ENCODE data around the gene MMP2.

MMP2 gene

DNA sequence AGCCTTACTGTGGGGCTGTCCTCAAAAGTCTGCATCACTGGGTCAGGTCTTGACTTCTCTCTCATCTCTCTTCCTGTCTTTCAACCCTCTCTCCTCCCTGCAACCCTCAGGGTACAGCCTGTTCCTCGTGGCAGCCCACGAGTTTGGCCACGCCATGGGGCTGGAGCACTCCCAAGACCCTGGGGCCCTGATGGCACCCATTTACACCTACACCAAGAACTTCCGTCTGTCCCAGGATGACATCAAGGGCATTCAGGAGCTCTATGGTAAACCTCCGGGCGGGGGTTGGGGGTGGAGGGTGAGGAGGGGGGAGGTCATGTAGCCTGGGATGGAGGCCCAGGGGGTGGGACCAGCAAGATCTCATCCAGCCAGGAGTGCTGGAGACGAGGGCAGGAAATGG is 12.7 kb downstream of the MMP2 start:
- DNase-seq (ENCODE audit: low read depth in 1 of 2, low spot score in 1 of 2) = no peak

DNA sequence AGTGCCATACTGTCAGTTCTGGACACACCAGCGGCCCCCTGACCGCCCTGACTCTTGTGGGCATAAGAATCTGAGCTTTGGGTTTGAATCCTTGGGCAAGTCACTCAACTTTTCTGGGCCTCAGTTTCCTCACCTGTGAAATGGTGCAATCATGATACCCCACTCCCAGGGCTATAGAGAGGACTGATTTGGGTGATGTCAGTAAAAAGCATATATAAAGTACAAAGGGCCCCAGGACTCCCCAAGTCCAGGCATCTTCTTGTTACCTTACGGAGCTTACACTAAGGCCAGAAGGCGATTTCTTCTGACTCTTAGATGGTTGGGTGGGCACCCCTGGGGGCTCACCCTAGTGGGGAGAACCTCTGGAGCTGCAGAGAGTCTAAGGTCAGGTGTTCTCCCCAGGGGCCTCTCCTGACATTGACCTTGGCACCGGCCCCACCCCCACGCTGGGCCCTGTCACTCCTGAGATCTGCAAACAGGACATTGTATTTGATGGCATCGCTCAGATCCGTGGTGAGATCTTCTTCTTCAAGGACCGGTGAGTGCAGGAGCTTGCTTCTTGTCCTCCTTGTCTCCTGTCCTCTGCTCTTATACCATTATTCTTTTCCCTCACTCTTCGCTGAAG is 13.9 kb downstream of the MMP2 start:
- no peak for DNase-seq (ENCODE audit: low read depth in 1 of 2, low spot score in 1 of 2)

DNA sequence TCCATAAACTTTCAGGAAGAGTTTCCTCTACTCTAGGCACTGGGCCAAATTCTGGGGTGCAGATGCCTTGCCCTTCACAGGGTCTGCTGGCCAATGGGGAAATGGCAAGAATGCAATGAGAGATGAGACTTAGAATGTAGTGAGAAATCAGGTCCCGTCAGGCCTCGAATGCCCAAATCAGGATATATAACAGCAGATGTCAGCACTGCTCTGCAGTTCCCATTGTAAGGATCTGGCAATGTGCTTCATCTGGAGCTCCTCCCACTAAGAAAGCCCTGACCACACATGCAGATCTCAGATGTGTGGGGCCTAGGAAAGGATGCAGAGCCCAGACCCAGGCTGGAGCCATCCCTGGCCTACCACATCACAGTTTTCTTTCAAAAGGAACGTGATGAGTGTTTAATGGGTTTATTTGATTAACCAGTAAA is 16.0 kb downstream of the MMP2 start:
- no peak for DNase-seq (ENCODE audit: low read depth in 1 of 2, low spot score in 1 of 2)

DNA sequence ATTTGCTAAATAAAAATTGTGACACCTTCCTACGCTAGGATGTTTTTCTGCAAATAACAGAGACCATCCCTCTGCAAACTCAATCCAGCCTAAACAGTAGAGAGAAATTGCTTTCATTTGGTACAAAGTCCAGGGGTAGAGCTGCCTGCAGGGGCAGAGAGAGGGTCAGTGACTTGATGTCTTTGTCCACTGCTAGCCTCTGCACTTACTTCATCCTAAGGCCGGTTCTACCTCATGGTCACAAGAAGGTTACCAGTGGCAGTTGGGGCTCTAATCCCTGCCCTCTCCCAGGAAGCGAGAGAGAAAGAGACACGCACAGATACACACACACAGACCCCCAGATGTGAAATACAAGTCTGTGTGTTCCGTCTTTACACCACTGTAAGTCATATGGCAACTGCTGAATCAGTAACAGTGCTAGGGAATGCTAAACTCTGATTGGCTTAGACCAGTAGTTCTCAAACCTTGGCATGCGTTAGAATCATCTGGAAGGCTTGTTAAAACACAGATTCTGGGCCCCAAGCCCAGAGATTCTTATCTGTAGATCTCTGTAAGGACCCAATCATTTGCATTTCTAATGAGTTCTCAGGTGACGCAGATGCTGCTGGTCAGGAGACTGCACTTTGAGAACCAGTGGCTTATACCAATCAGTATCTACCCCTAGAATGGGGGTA is 16.8 kb downstream of the MMP2 start:
- no peak for DNase-seq (ENCODE audit: low read depth in 1 of 2, low spot score in 1 of 2)

DNA sequence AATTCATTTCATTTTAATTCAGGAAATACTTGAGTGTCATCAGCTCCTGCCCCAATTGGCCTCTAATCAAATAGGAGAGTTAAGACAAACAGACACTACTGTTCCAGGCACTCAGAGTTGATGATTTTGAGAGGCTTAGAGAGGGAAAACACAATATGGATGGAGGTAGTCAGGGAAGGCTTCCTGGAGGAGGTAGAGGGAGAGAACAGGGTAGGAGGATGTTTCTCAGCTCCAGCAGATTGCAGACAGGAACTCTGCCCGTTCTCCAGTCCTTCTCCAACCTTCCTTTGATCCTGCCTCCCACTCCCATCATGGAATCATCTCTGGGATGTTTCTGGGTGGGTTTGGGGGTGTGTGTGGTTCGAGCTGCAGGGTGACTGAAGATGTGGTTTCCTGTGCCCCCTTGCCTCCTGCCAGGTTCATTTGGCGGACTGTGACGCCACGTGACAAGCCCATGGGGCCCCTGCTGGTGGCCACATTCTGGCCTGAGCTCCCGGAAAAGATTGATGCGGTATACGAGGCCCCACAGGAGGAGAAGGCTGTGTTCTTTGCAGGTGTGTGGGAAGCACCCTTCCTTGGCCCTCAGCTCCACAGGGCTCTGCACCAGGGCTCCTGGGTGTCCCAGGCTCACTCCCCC is 17.6 kb downstream of the MMP2 start:
- DNase-seq (ENCODE audit: low read depth in 1 of 2, low spot score in 1 of 2) = no peak

DNA sequence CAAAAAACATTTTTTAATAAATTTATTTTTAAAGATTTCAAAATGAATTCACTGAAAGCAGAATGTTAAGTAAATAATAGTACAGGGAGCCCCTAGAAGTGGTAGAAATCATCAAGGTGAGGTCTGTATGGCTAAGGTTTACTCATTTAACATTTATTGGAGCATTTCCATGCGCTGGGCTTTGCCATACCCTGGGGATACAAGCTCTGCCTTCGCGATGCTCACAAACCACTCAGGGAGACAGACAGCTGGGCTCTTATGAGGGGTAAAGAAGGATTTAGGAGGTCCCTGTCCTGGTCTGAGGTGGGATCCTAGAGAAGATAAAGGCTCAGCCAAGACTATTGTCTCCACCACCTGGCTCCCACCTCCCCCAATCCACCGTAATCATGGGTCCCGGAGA is 18.6 kb downstream of the MMP2 start:
- no peak for DNase-seq (ENCODE audit: low read depth in 1 of 2, low spot score in 1 of 2)

DNA sequence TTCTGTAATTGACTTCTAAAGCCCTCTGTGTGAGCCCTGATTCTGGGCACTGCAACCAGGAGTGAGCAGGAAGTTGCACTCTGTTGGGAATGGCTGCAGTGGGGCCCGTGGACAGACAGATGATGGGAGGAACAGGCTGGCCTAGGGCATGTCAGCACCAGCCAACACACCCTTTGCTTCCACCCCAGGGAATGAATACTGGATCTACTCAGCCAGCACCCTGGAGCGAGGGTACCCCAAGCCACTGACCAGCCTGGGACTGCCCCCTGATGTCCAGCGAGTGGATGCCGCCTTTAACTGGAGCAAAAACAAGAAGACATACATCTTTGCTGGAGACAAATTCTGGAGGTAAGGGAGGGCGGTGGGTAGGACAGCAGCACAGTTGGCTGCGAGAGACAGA is 19.1 kb downstream of the MMP2 start:
- no peak for DNase-seq (ENCODE audit: low read depth in 1 of 2, low spot score in 1 of 2)

DNA sequence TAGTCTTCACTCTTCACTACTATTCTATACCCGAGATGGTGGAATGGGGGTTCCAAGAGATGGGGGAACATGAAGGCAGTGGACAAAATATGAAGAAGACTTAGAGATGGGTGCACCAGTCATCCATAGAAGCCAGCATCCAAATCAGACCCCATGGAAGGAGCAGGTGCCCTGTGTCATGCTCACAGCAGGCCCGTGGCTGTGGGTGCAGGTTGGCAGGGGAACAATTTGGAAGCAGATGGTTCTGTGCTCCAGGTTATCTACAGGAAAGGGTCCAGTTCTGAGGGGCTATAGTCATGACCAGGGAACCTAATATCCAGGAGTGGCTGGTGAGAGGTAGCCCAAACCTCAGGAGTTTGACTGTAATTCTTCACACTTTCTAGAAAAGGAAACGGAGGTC is 20.3 kb downstream of the MMP2 start:
- no peak for DNase-seq (ENCODE audit: low read depth in 1 of 2, low spot score in 1 of 2)

DNA sequence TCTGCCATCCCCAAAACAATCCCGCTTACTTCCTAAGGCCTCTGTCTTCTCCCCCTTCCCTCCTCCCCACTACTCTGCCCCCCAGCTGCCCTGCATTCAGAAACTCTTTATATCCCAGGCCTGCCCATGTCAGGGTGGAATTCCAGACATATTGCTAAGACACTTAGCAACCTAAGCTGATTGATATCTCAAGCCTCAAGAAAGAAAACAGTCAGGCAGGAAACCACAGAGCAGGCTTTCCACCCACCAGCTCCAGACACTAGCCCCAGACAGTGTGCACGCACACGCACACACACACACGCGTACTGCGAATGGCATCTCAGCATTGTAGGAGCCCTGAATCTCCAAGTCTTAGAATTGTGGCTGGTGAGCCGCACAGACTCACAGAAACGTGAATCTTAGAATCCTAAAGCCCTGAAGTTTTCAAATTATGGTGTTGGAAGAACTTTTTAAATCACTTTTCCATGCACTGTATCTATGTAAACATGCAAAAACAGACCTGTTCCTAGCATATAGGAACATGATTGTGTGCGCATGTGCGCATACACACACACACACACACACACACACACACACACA is 21.0 kb downstream of the MMP2 start:
- DNase-seq (ENCODE audit: low read depth in 1 of 2, low spot score in 1 of 2) = peak in 1 of 2 donors; percentile 9

DNA sequence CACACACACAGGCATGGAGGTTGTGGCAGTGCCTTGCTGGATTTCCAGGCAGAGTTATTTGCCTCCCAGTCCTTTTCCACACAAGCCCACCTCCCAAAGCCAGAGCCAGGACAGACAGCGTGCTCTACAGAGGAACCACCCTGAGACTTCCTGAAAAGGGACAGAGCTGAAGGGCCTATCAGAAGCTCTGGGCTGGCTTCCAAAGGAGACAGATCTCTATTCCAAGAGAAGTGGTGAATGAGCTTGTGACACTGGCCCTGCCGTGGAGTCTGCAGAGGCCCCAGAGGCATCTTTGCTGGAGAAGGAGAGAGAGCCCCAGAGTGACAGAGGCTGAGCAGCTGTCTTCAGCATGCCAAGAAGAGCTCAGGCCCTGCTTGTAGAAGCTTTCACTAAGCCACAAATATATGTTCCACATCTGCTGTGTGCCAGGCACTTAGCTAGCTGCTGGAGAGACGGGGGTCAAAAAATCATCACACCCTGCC is 21.6 kb downstream of the MMP2 start:
- no peak for DNase-seq (ENCODE audit: low read depth in 1 of 2, low spot score in 1 of 2)

DNA sequence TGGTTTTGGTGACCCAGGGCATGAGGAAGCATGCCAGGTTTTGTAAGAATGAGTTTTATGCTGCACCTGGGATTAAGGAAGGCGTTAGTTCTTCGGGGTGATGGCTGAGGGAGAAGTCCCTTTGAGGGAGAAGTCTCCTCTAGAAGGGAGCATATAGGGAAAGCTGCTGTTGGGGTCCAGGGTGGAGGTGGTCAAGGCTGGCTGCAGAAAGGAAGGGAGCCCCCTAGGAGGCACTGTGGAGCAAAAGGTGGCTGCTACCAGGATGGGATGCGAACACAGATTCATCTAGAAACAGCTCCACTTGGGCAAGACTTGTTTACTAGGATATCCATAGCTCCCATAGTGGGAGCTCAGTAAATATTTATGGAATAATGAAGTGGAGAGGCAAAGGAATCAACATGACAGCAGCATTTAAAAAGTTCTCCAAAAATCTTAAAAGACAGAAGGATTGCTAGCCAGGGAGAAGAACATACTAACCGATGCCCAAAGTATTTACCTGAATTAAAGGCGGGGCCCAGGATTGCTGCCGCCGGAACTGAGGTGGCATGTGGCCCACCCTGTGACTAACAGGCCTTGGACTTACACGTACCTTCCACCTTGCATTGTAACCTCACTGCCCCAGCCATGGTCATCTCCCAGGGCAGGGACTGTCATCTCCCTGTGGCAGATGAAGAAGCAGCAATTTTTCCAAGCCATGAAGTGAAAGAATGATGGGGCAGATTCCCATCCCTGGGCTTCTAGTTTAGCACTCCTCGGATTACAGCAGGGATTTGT is 22.7 kb downstream of the MMP2 start:
- DNase-seq (ENCODE audit: low read depth in 1 of 2, low spot score in 1 of 2) = no peak

DNA sequence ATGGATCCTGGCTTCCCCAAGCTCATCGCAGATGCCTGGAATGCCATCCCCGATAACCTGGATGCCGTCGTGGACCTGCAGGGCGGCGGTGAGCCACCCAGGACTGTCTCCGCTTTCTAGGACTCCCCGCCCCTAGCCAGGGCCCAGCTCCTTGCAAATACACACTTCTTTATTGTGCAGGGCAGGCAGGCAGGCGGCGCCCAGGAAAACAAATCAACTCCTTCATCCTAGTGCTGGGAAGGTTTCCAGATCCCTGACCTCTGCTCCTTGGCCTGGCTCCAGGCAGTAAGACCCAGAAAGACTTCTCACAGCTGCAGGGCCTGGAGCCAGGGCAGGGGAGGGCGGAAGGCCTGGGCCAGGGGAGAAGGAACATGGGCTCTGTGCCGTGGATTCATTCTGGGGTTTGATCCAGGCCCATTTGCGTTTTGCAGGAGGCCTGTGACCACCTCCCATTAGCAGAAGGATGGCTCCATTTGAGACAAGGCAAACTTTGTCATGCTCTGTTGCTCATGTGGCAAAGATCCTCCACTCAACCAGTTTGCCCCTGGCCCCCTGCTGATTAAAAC is 23.9 kb downstream of the MMP2 start:
- no peak for DNase-seq (ENCODE audit: low read depth in 1 of 2, low spot score in 1 of 2)

DNA sequence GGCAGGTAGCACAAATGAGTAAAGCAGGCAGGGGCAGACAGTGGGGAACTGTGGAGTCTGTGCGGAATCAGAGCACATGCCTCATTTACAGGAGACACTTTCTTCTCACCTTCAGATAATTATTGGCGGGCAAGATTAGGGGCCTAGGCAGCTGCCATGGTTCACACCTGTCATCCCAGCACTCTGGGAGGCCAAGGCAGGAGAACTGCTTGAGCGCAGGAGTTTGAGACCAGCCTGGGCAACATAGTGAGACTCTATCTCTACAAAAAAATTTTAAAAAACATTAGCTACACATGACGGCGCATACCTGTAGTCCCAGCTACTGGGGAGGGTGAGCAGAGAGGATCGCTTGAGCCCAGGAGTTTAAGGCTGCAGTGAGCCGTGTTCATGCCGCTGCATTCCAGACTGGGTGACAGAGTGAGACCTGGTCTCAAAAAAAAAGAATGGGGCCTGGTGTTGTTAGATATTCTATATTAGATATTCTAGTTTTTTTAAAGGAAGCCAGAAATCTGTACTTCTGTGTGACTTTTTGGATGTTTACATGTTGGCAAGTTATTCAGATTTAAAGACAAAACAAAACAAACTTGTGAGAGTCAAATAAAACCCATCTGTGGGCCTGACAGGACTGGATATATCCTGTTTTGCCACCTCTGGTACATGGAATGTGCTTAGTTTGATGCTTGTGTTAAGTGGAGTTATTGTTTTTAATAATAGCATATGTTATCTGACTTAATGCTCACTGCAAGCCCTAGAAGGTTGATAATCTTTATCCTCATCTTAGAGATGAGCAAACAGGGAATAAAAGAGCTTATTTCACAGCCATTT is 24.9 kb downstream of the MMP2 start:
- DNase-seq (ENCODE audit: low read depth in 1 of 2, low spot score in 1 of 2) = no peak

DNA sequence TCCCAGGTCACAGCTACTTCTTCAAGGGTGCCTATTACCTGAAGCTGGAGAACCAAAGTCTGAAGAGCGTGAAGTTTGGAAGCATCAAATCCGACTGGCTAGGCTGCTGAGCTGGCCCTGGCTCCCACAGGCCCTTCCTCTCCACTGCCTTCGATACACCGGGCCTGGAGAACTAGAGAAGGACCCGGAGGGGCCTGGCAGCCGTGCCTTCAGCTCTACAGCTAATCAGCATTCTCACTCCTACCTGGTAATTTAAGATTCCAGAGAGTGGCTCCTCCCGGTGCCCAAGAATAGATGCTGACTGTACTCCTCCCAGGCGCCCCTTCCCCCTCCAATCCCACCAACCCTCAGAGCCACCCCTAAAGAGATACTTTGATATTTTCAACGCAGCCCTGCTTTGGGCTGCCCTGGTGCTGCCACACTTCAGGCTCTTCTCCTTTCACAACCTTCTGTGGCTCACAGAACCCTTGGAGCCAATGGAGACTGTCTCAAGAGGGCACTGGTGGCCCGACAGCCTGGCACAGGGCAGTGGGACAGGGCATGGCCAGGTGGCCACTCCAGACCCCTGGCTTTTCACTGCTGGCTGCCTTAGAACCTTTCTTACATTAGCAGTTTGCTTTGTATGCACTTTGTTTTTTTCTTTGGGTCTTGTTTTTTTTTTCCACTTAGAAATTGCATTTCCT is 26.5 kb downstream of the MMP2 start:
- DNase-seq (ENCODE audit: low read depth in 1 of 2, low spot score in 1 of 2) = no peak

DNA sequence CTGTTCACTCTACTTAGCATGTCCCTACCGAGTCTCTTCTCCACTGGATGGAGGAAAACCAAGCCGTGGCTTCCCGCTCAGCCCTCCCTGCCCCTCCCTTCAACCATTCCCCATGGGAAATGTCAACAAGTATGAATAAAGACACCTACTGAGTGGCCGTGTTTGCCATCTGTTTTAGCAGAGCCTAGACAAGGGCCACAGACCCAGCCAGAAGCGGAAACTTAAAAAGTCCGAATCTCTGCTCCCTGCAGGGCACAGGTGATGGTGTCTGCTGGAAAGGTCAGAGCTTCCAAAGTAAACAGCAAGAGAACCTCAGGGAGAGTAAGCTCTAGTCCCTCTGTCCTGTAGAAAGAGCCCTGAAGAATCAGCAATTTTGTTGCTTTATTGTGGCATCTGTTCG is 27.1 kb downstream of the MMP2 start:
- no peak for DNase-seq (ENCODE audit: low read depth in 1 of 2, low spot score in 1 of 2)

DNA sequence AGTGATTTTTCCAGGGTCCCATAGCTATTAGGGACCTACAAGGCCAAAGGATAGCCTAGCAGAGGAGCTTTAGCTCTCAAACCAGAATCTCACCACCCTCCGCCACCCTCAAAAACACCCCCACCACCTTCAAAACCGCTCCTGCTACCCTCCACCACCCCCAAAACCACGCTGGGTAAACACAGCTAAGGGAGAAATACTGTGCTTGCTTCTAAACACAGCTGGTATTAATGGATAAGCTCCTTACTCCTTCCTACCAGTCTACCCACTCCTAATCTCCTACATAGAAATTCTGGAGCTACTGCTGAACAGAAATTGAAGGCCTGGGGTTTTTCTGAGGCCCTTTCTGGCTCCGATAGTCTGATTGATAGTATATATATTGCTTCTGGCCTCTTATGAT is 27.7 kb downstream of the MMP2 start:
- DNase-seq (ENCODE audit: low read depth in 1 of 2, low spot score in 1 of 2) = no peak

DNA sequence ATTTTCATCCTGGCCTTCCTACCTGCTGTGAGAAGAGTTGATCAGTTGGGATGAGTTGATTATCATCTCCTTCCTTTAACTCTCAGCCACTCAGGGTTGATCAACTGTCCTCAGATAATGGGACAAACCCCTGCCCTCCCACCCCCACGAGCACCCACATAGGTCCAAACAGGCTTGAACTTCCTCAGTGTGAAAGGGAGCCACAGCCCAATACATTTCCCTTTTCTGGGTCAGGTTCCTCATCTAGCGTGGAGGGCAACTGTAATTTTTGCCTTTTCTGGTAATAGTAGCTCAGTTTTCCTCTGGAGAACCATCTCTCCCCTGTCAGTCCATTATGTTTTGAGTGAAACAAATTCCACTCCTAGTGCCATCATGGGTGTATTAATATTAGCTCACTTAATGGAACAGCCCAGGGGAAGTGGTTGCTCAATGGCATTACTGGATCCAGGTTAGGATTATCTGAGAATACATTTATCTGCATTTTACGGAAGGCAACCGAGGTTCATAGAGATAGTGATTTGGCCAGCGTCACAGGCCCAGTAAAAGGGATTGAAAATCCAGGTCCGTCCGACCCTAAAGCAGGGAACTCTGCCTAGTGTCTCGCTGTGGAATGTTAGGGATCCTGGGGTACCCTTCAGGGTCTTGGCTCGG is 29.4 kb downstream of the MMP2 start:
- DNase-seq (ENCODE audit: low read depth in 1 of 2, low spot score in 1 of 2) = no peak

DNA sequence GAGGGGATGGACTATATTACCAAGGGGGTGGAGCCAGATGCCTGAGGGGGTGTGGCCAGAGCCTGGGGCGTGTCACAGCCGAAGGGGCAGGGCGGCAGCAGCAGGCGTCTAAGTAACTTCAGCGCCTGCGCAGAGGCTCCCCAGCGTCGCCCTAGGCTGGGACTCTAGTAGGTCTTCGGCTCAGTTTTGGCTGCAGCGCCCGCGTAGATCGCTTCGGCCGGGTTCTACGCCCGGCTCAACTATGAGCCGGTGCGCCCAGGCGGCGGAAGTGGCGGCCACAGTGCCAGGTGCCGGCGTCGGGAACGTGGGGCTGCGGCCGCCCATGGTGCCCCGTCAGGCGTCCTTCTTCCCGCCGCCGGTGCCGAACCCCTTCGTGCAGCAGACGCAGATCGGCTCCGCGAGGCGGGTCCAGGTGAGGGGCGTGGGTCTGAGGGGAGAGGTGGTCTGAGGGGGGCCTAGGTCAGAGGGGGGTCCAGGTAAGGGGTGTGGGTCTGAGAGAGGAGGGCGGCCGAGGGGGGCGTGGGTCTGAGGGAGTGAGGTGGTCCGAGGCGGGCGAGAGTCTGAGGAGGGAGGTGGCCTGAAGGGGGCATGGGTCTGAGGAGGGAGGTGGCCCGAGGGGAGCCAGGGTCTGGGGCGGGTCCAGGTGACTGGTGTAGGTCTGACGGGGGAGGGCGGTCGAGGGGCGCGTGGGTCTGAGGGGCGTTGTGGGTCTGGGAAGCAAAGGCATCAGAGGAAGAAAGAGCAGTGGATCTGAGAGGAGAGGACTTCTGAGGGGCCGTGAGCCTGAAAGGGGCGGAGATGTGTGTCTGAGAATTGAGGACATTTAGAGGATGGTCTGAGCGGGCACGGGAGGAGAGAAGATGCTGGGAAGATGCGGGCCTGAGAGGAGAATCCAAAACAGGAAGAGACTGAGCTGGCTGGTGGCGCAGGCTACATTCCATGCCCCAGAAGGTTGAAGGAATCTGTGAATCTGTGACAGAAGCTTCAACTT is 30.2 kb downstream of the MMP2 start, which contains the start of gene LPCAT2:
LPCAT2 (plus strand) TSS at position 132 of the 991 bp plus-strand sequence; CDS start at position 242, 110 bp downstream.
- peak in 1 of 2 donors; percentile 10 for DNase-seq (ENCODE audit: low read depth in 1 of 2, low spot score in 1 of 2)

Data from activated CD4-positive, alpha-beta T cell treated with anti-CD3 and anti-CD28 coated beads, Interleukin-2, amount 50 U/mL, for 24 hours (primary cell).